Hypothalamus (tissue), 51 donors: ENCODE results near the gene WAC.

Source experiments
- DNase-seq, 51 donors: peaks; one replicate each; lab custom pipeline; 2025; lab: John Stamatoyannopoulos, UW

Gene WAC

DNA sequence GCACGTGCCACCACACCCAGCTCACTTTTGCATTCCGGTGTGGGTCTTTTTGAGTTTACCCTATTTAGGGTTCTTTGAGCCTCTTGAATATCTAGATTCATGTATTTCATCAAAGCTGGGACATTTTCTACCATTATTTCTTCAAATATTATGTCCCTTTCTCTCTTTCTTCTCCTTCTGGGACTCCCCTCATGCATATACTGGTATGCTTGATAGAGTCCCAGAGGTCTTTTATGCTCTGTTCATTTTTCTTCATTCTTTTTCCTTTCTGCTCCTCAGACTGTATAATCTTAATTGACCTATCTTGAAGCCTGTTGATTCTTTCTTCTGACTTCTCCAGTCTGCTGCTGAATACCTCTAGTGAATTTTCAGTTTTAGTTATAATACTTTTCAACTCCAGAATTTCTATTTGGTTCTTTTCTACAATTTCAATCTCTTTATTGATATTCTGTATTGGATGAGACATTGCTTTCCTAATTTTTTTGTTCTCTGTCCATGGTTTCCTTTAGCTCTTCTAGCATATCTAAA is 9.1 kb upstream of the WAC start:
- DNase-seq, result no peak

DNA sequence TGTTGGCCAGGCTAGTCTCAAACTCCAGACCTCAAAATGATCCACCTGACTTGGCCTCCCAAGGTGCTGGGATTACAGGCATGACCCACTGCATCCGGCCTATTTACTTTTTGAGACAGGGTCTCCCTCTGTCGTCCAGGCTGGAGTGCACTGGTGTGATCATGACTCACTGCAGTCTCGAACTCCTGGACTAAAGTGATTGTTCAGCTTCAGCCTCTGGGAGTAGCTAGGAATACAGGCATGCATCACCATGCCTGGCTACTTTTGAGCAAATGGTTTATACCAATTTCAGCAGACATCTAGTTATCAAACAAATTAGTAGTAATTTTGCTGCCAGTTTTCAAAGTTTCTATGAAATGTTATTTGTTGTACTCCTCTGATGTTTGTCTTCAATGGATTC is 2.2 kb upstream of the WAC start:
- DNase-seq, result no peak

DNA sequence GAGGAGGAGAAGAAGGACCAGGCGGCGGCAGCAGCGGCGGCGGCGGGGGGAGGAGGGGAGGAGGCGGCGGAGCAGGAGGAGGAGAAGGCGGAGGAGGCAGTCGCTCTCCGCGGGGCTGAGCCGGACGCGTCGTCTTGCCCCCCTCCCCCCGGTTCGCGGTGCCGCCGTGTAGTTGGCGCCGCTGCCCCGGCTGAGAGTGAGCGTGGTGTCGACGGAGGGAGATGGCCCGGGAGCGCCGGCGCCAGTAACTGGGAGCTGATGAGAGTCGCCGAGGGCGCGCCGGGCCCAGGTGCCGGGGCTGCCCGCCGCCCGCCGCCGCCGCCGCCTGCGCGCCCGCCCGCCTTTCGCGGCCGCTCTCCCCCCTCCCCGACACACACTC is 257 bp downstream of the WAC start:
- no peak for DNase-seq

DNA sequence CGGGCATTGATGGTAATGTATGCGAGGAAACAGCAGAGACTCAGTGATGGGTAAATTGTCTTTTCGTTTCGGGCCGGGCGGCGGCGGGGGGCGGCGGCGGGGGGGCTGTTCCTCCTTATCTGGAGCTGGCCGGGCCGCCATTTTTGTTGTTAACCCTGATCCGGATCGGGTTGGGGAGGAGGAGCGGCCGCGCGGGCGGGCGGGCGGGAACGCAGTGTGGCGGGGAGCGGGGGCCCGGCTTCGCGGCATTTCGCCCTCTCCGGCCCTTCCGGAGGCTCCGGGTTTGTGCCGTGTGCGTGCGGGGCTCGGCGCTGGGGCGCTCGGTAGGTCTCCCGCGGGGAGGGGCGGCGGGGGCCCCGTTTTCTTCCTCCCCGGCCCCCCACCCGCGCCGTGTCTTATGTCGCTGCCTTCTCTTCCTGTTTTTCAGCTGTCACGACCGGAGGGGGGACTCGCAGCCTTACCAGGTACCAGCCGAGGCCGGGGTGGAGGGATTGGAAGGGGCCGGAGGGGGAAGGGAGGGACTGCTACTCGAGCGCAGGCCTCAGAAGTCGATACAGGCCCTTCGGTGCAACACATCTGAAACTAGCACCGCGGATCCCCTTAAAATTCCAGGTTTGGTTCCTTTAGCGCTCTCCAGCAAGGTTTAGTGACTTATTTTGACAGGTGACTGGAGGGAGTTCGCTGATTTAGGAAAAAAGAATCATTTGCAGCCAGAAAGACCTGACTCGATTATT is 820 bp downstream of the WAC start:
- peak in 48 of 51 donors; percentile 22 to 85 (median 54) for DNase-seq

GRCh38 chr10:28535846-28536245 is 2.9 kb downstream of the WAC start:
- no peak for DNase-seq

- DNase-seq, result no peak
Measured at GRCh38 chr10:28538595-28538994, 5.7 kb downstream of the WAC start.

GRCh38 chr10:28540145-28540544 is 7.2 kb downstream of the WAC start:
- DNase-seq, result no peak

DNA sequence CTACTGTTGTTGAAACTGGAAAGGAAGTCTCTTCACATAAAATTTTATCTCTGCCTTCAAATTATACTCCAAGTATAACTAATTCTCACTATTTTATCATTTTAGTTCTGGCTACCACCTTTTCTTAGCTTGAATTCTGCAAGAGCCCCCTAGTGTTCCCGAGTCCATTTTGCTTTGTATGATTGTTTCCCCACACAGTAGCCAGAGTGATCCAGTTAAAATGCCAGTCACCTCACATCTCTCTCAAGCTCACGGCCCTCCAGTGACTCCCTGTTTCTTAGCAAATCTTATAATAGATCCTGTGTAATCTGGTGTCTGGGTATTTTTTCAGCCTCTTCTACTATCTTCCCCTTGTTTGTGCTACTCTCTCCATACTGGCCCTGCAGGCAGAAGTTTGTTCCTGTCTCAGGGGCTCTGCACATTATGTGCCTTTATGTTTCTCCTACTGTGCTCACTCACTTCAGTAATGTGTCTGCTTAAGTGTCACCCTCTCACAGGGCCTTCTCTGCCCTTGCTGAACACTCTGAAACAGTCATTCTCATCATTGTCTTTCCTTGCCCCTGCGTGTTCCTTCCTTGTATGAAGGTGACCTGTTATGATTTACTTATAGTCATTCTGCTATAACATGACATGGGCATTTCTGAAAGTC is 8.9 kb downstream of the WAC start:
- no peak for DNase-seq

DNA sequence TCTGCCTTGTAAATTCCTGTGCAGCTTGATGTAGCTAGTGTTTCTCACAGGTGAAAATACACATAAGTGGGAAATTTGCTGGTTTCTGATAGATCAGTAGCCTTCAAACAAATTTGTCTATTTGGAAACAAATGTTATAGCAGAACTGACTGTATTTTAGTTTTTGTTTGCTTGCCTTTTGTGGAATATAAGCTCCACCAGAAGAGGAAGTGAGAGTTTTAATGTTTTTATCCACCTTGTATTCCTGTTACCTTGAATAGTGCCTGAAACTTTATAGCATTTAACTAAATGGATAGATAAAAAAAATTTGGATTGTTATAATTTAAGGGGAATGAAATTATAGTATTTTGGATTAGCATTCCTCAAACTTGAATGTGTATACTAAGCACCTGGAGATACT is 9.8 kb downstream of the WAC start:
- no peak for DNase-seq

DNA sequence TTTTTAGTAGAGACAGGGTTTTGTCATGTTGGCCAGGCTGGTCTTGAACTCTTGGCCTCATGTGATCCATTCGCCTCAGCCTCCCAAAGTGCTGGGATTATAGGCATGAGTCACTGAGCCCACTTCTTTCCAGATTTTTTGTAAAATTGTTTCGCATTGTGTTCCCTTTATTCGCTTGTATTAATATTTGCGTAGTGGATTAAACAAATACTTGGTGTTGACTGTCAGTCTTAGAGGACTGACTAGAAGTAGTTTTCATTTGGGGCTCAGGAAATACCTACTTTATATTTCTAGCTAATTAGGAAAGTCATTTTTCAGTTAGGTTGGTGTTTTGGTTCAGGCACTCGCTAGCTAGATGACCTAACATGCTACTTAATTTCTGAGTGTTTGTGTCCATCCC is 11.1 kb downstream of the WAC start:
- DNase-seq, result no peak

- DNase-seq, result no peak
Measured at GRCh38 chr10:28545967-28546644, 13.2 kb downstream of the WAC start.

- DNase-seq, result no peak
Measured at GRCh38 chr10:28548781-28549498, 16.0 kb downstream of the WAC start.

- DNase-seq, result no peak
Measured at GRCh38 chr10:28551086-28551485, 18.2 kb downstream of the WAC start.

- DNase-seq, result no peak
Measured at GRCh38 chr10:28552775-28553174, 19.9 kb downstream of the WAC start.

DNA sequence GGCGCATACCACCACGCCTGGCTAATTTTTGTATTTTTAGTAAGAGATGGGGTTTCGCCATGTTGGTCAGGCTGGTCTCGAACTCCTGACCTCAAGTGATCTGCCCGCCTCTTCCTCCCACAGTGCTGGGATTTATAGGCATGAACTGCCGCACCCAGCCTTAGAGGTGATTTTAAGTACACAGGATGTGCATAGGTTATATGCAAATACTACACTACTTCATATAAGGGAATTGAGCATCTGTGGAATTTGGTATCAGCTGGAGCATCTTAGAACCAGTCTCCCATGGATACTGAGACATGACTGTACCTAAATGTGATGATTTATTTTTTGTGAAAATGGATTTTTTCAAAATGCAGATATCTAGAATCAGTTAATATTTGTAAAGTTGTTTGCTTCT is 21.1 kb downstream of the WAC start:
- DNase-seq, result no peak

DNA sequence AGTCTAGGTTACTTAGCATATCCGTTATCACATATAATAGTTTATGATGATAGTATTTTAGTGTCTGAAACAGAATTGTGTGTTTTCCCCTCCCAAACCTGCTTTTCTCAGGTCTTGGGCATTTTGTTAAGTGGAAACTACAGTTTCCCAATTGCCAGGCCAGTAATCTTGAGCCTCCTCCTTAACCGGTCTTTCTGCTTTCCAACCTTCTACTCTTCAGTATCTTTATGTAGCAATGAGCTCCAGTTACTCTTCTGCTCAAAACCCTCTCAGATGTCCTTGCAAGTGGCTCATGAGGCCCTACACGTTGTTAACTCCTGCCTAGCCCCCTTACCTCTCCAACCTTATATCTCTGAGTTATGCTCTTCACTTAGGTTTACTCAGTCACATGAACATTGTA is 22.0 kb downstream of the WAC start:
- DNase-seq, result no peak

GRCh38 chr10:28555358-28555757 is 22.4 kb downstream of the WAC start:
- DNase-seq, result no peak

DNA sequence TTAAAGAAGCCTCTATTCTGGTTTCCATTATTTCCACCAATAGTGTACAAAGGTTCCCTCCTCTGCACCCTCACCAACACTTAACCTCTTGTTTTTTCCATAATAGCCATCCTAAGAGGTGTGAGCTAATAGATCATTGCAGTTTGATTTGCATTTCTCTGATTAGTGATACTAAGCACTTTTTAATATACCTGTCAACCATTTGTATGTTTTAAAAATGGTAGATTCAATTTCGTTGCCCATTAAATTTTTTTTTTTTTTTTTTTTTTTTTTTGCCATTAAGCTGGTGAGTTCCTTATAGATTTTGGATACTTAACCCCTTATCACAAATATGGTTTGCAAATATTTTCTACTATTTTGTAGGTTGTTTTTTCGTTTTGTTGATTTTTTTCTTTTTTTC is 23.2 kb downstream of the WAC start:
- DNase-seq, result no peak

GRCh38 chr10:28558186-28558585 is 25.3 kb downstream of the WAC start:
- DNase-seq, result no peak

DNA sequence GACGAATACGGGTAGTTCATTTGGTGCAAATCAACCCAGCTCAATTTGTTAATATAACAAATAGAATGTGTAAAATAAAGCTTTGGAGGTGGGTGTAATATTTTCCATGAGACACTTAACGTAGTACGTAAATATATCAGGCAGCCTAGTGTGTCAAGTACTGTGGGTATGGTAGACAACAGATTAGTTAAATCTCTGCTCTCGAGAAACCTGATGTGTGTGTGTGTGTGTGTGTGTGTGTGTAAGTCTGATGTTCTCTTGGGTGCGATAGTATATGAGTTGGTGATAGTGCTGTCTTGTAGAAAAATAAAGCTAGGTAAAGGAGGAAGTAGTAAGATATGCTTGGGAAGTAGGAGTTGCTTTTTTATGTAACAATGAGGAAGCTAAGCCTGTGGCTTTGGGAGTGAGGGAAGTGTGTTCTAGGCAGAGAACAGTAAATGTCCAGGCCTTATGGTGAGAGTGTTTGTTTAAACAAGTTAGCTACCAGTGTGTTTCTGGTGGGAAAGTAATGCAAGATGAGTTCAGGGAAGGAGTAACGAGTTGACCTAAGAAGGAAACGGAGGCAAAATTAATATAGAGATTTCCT is 26.1 kb downstream of the WAC start:
- DNase-seq, result no peak

GRCh38 chr10:28559618-28560017 is 26.7 kb downstream of the WAC start:
- no peak for DNase-seq
